Vagina (tissue), 2 donors: ENCODE data around the gene PAM16. TPM values are rescaled to one million over a fixed set of nuclear protein-coding genes. Genes with fewer than 3 reads are reported as not detected.
"Not testable (repeated sequence)": the region's sequence is repeated elsewhere in the genome, so short reads cannot be mapped to it uniquely, and the experiment has no call there.

Experiments used
- DNase-seq, 2 donors: peaks; one replicate each; pipeline ENCODE4 v3.0.0-alpha.2; 2017; ENCODE audit errors: extremely low spot score in 2 of 2
- H3K27ac ChIP-seq: fragments of 200-600 bp; sonication (generic); one replicate; pipeline ENCODE4 v1.5.1; 2019
- H3K27me3 ChIP-seq: fragments of 200-600 bp; sonication (generic); one replicate; pipeline ENCODE4 v1.5.1; 2019
- H3K36me3 ChIP-seq, 2 donors: fragments of 200-600 bp; sonication (generic); one replicate each; pipeline ENCODE4 v1.5.1; 2017 to 2019
- H3K4me1 ChIP-seq: fragments of 200-600 bp; sonication (generic); one replicate; pipeline ENCODE4 v1.5.1; 2019
- H3K4me3 ChIP-seq, 2 donors: fragments of 200-600 bp; sonication (generic); 1 replicate in 1 of 2; 2 replicates in 1 of 2; pipeline ENCODE4 v1.5.1; 2016 to 2019
- H3K9me3 ChIP-seq: fragments of 200-600 bp; sonication (generic); one replicate; pipeline ENCODE4 v1.5.1; 2019
- CTCF ChIP-seq, 3 experiments: fragments of 450-650 bp in 2 of 3; fragments of 200-600 bp in 1 of 3; sonication (generic) in 1 of 3; IDR thresholded peaks; one replicate each; pipeline ENCODE4 v1.5.1; 2017 to 2019; ENCODE audit warnings: antibody characterized with exemption in 3 of 3, mild to moderate bottlenecking in 2 of 3, moderate library complexity in 2 of 3
- POLR2A ChIP-seq, 2 donors: fragments of 450-650 bp; IDR thresholded peaks; one replicate each; pipeline ENCODE4 v1.6.1; 2017; ENCODE audit warnings: antibody characterized with exemption in 2 of 2, mild to moderate bottlenecking in 2 of 2, moderate library complexity in 2 of 2
- POLR2AphosphoS5 ChIP-seq, 2 donors: sonication (generic); formaldehyde crosslinking; IDR thresholded peaks; one replicate each; pipeline ENCODE4 v1.9.0; 2017; ENCODE audit warnings: antibody characterized with exemption in 2 of 2, mild to moderate bottlenecking in 2 of 2, low read depth in 1 of 2; ENCODE audit not compliant: insufficient read depth in 1 of 2
- intact Hi-C: fragments of 100-400 bp; cut with DNase I; formaldehyde crosslinking; loops from one replicate; pipeline ENCODE4 v1.15.1; 2023
- total RNA-seq: library from RNA; depleted of rRNA; stranded (reverse); fragments of >200 nt; gene quantifications from one replicate; pipeline ENCODE4 v1.2.3, GENCODE V29; 2016

Gene PAM16
- total RNA-seq, 1 donor from 2014 or later, result 76.1 TPM

GRCh38 chr16:4344983-4345835 is 5.9 kb downstream of the PAM16 start:
- intact Hi-C loops, result no loop called here
- TF ChIP-seq POLR2A (IDR thresholded peaks at IDR 0.05) (no peak), CTCF (IDR thresholded peaks at IDR 0.05) (no peak), POLR2AphosphoS5 (IDR thresholded peaks at IDR 0.05; ENCODE audit: insufficient read depth in 1 of 2, low read depth in 1 of 2) (no peak)
- H3K4me3 ChIP-seq, result no peak overlapping the region
- no peak for DNase-seq
- H3K27me3 ChIP-seq, result no peaks in the 10 kb centered on the region
- H3K4me1 ChIP-seq, result peaks cover 31% of the 10 kb centered on the region
- no peaks in the 10 kb centered on the region for H3K36me3 ChIP-seq
- no peak overlapping the region for H3K27ac ChIP-seq
- H3K9me3 ChIP-seq, result no peaks in the 10 kb centered on the region

GRCh38 chr16:4344300-4344982 is 6.7 kb downstream of the PAM16 start:
- DNase-seq, H3K9me3 ChIP-seq, H3K36me3 ChIP-seq, H3K4me3 ChIP-seq, intact Hi-C loops, H3K27ac ChIP-seq, H3K27me3 ChIP-seq: not testable (repeated sequence)
- H3K4me1 ChIP-seq, result peaks cover 31% of the 10 kb centered on the region

GRCh38 chr16:4342866-4343744 is 8.0 kb downstream of the PAM16 start:
- Histone ChIP-seq H3K9me3 (no peaks in the 10 kb centered on the region), H3K36me3 (peaks cover 0 to 5% of the 10 kb centered on the region in 2 donors), H3K4me3 (no peak overlapping the region), H3K4me1 (peaks cover 33% of the 10 kb centered on the region), H3K27ac (no peak overlapping the region), H3K27me3 (no peaks in the 10 kb centered on the region)
- intact Hi-C loops, result no loop called here
- TF ChIP-seq CTCF (IDR thresholded peaks at IDR 0.05), result no peak
- no peak for TF ChIP-seq POLR2AphosphoS5 (IDR thresholded peaks at IDR 0.05; ENCODE audit: insufficient read depth in 1 of 2, low read depth in 1 of 2)
- no peak for TF ChIP-seq POLR2A (IDR thresholded peaks at IDR 0.05)
- DNase-seq, result no peak

- H3K36me3 ChIP-seq, result peaks cover 0 to 16% of the 10 kb centered on the region in 2 donors
- no peak overlapping the region for H3K27ac ChIP-seq
- H3K4me1 ChIP-seq, result peaks cover 29% of the 10 kb centered on the region
- intact Hi-C loops, result no loop called here
- H3K4me3 ChIP-seq, result no peak overlapping the region
- no peaks in the 10 kb centered on the region for H3K9me3 ChIP-seq
- TF ChIP-seq POLR2AphosphoS5 (IDR thresholded peaks at IDR 0.05; ENCODE audit: insufficient read depth in 1 of 2, low read depth in 1 of 2), result no peak
- TF ChIP-seq POLR2A (IDR thresholded peaks at IDR 0.05), result no peak
- no peak for TF ChIP-seq CTCF (IDR thresholded peaks at IDR 0.05)
- DNase-seq, result no peak
- H3K27me3 ChIP-seq, result no peaks in the 10 kb centered on the region
These were observed 9.9 kb downstream of the PAM16 start for GRCh38 chr16:4341250-4341649.

- Histone ChIP-seq H3K4me1 (peaks cover 29% of the 10 kb centered on the region), H3K27ac (peak overlapping the region; percentile 36), H3K36me3 (peaks cover 0 to 16% of the 10 kb centered on the region in 2 donors), H3K9me3 (no peaks in the 10 kb centered on the region), H3K4me3 (no peak overlapping the region), H3K27me3 (no peaks in the 10 kb centered on the region)
- TF ChIP-seq POLR2A (IDR thresholded peaks at IDR 0.05), result no peak
- no peak for TF ChIP-seq POLR2AphosphoS5 (IDR thresholded peaks at IDR 0.05; ENCODE audit: insufficient read depth in 1 of 2, low read depth in 1 of 2)
- no peak for TF ChIP-seq CTCF (IDR thresholded peaks at IDR 0.05)
- DNase-seq, result no peak
- intact Hi-C loops, result no loop called here
These were observed 10.7 kb downstream of the PAM16 start for GRCh38 chr16:4340443-4340842.
